GM12874 (cell line): ENCODE data around the gene ODAD4.

ENCODE experiments used
- TF ChIP-seq, protein P1 (sequence below): IDR thresholded peaks from 2 replicates; pipeline ENCODE4 v1.5.1; 2011; ENCODE audit warnings: low read depth, mild to moderate bottlenecking, control low read depth, low read length, moderate library complexity; ENCODE audit not compliant: insufficient read depth

ODAD4 gene

DNA sequence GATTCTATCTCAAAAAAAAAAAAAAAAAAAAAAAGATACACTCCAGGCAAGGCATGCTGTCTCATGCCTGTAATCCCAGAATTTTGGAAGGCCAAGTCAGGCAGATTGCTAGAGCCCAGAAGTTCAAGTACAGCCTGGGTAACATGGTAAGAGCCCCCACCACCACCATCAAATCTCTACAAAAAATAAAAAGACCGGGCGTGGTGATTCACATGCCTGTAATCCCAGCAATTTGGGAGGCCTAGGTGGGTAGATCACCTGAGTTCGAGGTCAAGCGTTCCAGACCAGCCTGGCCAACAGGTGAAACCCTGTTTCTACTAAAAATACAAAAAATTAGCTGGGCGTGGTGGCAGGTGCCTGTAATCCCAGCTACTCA, 9.8 kb upstream of the ODAD4 start:
- TF ChIP-seq, protein P1, sequence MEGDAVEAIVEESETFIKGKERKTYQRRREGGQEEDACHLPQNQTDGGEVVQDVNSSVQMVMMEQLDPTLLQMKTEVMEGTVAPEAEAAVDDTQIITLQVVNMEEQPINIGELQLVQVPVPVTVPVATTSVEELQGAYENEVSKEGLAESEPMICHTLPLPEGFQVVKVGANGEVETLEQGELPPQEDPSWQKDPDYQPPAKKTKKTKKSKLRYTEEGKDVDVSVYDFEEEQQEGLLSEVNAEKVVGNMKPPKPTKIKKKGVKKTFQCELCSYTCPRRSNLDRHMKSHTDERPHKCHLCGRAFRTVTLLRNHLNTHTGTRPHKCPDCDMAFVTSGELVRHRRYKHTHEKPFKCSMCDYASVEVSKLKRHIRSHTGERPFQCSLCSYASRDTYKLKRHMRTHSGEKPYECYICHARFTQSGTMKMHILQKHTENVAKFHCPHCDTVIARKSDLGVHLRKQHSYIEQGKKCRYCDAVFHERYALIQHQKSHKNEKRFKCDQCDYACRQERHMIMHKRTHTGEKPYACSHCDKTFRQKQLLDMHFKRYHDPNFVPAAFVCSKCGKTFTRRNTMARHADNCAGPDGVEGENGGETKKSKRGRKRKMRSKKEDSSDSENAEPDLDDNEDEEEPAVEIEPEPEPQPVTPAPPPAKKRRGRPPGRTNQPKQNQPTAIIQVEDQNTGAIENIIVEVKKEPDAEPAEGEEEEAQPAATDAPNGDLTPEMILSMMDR = no peak

DNA sequence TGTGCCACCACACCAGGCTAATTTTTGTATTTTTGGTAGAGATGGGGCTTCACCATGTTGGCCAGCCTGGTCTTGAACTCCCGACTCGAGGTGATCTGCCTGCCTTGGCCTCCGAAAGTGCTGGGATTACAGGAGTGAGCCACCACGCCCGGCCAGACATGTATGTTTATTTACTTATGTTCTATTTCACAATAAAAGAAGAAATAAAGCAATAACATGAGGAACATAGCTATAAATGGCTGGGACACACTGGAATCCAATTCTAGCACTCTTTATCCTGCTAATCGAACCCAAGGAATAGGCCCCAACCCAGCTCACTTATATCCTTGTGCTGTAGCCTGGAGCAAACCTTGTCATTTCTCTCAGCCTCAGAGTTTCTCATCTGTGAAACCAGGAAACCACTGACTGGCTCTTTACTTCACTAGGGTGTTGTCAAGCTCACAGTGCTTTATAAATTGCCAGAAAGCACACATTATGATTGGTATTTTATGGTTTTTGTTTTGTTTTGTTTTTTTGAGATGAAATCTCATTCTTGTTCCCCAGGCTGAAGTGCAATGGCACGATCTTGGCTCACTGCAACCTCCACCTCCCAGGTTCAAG, 4.3 kb upstream of the ODAD4 start:
- TF ChIP-seq, protein P1 = no peak

DNA sequence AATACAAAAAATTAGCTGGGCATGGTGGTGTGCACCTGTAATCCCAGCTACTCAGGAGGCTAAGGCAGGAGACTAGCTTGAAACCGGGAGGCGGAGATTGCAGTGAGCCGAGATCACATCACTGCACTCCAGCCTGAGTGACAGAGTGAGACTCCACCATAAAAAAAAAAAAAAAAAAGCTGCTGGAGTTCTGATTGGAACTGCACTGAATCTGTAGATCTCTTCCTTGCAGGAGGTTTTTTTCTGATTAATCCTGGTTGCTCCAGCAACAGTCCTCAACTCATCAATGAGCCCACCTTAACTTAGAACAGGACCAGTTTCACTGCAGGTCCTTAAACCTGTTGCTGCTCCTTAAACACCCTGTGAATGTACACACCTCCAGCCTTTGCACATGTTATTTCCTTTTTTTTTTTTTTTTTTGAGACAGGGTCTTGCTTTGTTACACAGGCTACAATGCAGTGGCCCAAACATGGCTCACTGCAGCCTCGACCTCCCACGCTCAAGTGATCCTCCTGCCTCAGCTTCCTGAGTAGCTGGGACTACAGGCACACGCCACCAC, 1.6 kb upstream of the ODAD4 start:
- TF ChIP-seq, protein P1 = no peak

DNA sequence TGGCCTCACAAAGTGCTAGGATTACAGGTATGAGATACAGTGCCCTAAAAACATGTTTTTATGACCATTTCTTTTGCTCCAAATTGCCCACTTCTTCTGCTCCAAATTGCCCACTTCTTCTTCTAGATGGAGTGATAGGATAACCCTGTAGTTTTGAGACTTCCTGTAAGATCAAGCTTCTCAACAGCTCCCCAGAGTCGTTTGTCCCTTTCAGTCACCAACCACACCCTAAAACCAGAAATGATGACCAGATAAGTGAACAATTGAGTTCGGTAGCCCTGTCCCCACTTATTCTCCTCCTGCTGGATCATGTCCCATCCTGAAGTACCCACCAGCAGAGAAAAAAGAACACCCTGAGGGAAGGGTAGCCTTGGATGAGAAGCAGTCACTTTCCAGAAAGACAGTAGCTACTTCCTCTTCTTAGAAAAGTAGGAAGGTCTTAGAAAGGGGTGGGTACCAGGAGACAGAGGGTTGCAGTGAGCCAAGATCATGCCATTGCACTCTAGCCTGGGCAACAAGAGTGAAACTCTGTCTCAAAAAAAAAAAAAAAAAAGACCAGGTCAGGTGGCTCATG, 2.5 kb downstream of the ODAD4 start:
- TF ChIP-seq, protein P1 = no peak

DNA sequence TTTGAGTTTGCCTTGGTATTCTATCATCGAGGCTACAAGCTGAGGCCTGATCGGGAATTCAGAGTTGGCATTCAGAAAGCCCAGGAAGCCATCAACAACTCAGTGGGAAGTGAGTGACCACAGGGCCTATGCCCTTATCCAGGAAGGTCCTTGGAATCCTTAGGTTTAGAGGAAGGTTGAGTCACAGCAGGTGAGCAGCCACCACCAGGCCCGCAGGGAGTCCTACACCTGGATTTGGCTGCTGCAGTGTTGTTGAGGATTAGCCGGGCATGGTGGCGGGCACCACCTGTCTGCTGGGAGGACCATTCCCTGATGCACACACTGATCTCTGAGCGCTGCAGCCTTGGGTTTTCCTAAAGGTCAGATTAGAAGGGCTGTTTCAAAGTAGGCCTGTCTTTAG, 5.2 kb downstream of the ODAD4 start:
- TF ChIP-seq, protein P1 = no peak

DNA sequence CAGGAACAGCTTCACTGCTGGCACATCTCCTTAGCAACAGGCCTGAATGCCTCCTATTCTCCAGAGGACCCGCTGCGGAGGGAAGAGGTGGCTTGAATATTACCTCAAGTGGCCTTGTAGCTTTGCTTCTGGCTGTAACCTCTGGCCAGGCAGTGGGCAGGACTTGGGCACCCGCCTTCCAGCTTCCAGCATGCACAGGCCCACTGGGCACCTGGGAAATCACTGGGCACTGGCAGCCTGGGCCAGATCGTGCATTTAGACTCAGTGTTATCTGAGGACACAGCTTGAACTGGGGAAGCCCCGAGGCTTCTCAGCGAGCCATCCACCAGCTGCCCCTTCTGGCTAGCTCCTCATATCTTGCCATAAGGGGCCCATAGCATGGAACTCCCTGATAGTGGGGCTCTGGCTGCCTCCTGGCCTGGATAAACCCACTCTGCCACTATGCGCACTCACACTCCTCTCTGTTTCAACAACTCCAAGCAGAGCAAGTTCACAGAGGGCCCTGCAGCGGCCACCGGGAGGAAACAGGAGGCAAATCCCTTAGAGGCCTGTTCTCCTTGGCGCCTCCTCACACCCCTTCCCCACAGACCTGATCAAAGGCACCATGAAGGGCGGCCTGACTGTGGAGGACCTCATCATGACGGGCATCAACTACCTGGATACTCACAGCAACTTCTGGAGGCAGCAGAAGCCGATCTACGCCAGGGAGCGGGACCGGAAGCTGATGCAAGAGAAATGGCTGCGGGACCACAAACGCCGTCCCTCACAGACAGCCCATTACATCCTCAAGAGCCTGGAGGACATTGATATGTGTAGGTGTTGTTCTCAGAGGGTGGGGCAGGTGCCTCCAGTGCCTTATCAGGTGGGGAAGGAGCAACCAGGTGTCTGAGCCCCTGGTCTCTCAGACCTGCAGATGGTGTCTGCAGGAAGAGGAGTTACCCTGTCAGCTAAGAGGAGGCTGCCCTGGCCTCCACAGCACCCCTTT, 7.8 kb downstream of the ODAD4 start:
- TF ChIP-seq, protein P1 = no peak
